GM10266 (cell line): ENCODE data around the gene KCNG3.

ENCODE experiments used
- DNase-seq: peaks from one replicate; pipeline ENCODE4 v3.0.0; 2012; ENCODE audit errors: extremely low spot score
- CTCF ChIP-seq: IDR thresholded peaks from 2 replicates; pipeline ENCODE4 v1.5.1; 2012; ENCODE audit warnings: mild to moderate bottlenecking, low read depth; ENCODE audit not compliant: control insufficient read depth, insufficient read depth; ENCODE audit errors: missing control alignments

The KCNG3 gene

GRCh38 chr2:42430188-42430587, 63.6 kb downstream of the KCNG3 start:
- TF ChIP-seq CTCF = no peak

GRCh38 chr2:42429352-42429751, 64.4 kb downstream of the KCNG3 start:
- DNase-seq = no peak
- no peak for TF ChIP-seq CTCF

More at GRCh38 chr2:42430188-42430587, 63.6 kb downstream of the KCNG3 start:
- no peak for DNase-seq

- no peak for DNase-seq
- TF ChIP-seq CTCF = no peak
Observed at GRCh38 chr2:42425697-42426096, 68.1 kb downstream of the KCNG3 start.

GRCh38 chr2:42424033-42424432, 69.7 kb downstream of the KCNG3 start:
- no peak for DNase-seq
- no peak for TF ChIP-seq CTCF

- no peak for TF ChIP-seq CTCF
- DNase-seq = no peak
Observed at GRCh38 chr2:42421601-42422239, 72.1 kb downstream of the KCNG3 start.

GRCh38 chr2:42421157-42421485, 72.7 kb downstream of the KCNG3 start:
- TF ChIP-seq CTCF = no peak

GRCh38 chr2:42414648-42415047, 79.1 kb downstream of the KCNG3 start:
- DNase-seq = no peak
- no peak for TF ChIP-seq CTCF

More at GRCh38 chr2:42421157-42421485, 72.7 kb downstream of the KCNG3 start:
- DNase-seq = no peak
